HS-5 (cell line): Measurements from ENCODE around the gene MRTFA.
"Not testable (repeated sequence)": the region's sequence is repeated elsewhere in the genome, so short reads cannot be mapped to it uniquely, and the experiment has no call there.

Experiments used
- DNase-seq: peaks from one replicate; pipeline ENCODE4 v3.0.0-alpha.2; 2012; ENCODE audit warnings: low read depth

The MRTFA gene

DNA sequence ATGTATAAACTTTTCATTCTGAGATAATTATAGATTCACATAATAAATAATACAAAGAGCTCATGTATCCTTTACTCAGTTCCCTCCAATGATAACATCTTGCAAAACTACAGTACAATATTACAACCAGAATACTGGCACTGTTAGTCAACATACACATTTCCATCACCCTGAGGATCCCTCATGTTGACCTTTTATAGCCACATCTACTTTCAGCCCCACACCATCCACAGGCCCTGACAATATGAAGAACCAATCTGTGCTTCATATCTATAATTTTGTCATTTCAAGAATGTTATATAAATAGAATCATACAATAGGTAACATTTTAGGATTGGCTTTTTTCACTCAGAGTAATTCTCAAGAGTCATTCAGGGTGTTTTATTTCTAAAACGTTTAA lies 115.5 kb downstream of the MRTFA start:
- DNase-seq, result no peak

DNA sequence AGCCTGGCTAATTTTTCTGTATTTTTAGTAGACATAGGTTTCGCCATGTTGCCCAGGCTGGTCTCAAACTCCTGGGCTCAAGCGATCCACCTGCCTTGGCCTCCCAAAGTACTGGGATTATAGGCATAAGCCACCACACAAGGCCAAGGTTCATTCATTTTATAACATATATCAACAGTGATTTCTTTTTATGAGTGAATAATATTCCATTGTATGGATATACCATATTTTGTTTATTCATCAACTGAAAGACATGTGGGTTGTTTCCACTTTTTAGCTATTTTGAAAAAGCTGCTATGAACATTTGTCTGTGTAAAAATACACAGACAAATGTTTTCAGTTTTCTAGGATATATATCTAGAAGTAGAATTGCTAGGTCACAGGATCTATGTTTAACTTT lies 116.0 kb downstream of the MRTFA start:
- DNase-seq, result no peak

DNA sequence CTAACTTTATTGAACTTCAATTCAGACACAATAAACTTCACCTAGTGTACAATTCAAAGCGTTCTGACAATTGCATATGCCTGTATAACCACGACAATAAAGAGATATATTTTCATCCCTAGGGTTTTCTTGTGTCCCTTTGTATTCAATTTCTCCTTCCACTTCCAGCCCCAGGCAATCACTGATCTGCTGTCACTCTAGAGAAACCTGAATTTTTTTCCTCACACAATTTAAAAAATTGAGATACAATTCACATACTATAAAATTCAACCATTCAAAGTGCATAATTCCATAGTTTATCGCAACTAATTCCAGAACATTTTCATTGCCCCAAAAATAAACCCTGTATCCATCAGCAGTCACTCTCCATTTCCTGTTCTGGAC lies 116.6 kb downstream of the MRTFA start:
- DNase-seq, result no peak

DNA sequence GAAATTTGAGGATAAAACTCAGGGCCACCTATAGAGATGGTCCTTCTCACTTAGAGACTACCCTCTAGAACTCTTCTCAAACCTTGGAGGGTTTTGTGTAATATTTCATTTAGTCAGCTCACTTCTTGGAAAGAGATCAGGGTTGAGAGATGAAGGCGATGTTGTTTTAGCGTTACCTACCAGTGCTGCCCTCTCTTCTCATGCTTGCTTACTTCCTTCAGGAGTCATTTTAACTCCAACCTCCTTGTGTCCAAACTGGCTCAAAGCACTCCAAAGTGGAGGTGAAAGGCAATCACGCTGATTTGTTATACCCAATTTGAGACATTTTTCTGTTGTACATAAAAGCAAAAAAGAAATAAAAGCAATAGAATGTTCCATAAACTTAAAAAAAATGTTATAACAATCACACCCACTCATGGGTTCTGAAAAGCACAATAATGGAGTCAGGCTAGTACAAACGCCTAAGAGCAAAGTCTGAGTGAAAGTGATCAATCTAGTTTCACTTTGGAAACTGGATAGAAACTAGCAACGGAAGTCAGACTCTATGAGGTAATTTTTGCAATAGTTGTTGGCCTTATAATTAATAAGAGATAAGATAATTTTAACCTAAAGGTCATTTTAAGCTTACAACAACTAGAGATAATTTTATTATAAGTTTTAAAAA lies 117.1 kb downstream of the MRTFA start:
- DNase-seq, result no peak

DNA sequence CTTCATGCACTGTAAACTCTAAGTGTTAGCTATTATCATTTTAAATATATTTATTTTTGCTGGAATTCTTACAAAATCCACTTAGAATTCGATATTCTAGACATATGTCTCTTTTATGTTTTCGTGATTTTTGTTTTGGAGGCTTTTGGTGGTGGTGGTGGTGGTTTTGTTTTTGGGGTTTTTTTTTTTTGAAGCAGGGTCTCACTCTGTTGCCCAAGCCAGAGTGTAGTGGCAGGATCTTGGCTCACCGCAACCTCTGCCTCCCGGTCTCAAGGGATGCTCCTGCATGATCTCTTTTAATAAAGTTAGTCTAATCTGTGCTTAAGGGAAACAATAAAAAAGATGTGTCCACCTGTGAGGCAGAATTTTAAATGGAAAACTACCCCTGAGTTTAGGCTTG lies 117.7 kb downstream of the MRTFA start:
- no peak for DNase-seq

DNA sequence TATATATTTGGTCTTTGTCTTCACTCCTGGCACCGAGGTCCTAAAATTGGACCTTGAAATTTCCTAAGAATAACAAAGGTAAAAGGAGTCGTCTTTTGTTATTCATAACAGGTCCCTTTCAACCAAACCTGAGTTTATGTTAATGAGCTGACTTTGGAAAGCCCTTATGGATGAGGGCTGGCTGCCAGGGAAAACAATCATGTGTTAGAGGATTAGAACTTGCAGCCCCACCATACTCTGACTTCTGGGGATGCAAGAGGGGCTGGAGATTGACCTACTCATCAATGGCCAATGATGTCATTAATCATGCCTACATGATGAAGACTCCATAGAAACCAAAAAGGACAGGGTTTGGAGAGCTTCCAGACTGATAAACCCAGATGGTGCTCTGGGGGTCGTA lies 118.9 kb downstream of the MRTFA start:
- no peak for DNase-seq

DNA sequence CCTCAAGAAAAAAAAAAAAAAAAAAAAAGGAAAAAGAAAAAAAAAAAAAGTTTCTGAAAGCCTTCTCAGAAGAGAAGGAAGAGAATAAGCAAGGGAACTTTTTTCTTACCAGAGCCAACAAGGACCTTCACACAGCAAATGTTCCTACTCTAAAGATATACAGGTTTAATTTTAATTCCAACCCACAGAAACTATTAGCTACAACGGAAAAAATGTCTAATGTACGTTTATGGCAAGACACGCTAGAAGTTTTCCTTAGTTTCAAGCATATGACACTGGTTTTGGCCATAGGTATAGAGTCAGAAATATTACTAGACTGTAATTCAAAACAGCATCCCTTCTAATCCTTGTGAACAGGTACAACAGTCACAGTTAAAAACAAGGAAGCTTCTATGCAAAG lies 120.1 kb downstream of the MRTFA start:
- DNase-seq, result no peak

DNA sequence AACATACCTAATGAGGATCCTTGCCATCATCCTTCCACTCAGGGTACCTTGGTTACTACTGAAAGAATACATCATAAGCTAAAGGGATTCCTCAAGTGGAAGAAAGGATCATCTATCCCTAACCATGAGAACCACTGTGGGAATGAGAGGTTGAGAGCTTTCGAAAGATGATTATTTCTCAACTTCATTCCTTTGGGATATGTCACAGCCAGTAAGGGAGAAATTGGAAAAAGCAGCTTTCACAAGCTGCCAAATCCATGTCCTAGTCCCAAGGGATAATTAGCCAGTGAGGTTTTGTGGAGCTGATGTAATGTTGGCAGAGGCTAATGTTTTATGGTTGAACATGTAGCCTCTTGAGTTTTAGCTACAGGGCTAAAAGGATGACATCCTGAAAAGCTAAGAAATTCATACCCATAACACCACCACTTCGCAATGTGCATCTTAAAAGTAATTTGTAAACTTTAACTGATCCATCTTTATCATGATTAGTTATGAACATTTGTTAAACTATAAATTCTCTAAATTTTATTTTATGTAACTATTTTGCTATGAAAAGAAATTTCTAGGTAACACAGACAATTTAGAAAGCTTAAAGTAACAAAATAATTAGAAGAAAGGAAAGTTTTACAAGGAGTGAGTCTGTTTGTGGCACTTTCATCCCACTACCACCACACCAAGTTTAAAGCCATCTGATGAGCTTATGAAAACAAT lies 123.9 kb downstream of the MRTFA start:
- DNase-seq, result peak; percentile 98

DNA sequence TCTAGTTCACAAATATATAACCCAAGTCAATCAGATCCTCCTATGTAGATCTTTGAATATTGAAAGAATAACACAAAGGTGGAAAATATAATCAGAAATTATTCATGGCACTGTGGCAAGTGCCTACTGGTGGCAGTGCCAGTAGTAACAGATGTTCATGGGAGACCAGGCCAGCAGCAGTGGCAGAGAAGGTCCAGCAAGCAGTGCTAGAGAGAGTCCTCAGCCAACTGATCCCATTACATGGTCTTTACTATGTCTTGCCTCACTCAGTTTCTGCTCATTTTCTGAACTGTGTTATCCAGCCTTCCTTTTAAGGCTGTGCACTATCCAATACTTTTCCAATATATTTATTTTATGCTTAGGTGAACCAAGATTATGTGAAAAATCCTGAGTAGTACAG lies 124.9 kb downstream of the MRTFA start:
- no peak for DNase-seq

DNA sequence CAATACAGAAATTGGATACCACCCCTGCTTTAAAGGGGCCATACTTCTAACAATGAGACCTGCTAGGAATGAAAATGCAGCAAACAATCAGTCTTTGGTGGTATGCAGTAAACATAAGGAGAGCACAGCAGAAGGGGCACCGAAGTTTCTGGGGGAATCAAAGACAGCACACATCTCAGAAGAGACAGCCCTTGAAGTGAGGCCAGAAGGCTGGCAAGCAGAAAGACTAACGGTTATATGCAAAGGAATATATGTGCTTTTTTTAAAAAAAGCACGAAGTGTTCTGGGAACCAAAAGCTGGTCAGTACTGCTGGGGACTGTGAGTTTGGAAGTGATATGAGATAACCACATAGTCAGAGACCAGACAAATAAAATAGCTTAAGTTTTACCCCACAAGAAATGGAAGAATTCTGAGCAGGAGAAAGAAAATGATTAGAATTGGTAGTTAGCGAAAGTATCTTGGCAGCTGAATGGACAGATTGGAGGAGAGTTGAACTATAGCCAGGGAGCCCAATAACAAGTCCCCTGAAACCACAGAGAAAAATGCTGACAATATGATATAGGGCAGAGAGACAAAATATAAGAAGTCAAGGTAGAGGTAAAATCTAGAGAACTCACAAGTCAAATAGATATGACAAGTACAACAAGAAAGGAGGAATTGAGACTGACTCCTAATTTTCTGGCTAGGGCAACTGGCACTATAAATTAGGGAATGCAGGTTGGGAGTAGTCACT lies 125.7 kb downstream of the MRTFA start:
- DNase-seq, result no peak

DNA sequence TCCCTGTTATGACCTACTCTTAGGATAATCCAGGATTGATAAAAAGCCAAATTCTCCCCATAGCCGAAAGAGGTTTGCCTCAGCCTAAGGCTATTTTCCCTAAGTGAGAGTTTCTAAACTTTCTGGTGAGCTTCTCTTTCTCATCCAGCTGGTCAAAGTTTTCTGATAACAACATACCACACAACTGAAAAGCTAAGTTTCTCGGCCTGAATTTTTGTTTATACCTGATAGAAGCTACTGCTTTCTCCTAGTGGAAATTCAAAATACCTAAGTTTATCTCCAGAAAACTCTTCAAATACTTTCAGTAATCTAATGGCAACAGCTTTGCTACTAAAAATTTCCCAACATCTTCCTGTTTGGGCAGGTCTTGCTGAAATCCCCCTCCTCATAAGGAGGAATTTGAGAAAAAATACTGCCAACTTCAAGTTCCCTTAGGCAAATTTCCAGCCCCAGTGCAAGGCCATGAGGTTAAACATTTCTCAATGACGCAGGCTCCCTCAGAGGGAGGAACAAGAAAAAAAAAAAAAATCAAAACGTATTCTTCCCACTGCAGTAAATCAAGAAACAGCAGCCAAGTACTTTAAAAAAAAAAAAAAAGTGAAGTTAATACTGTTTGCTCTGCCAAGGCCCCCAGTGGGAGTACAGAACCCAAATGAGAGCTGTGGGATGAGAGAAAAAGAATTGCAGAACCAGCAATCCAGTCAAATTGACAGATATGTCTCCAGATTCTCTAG lies 127.0 kb downstream of the MRTFA start:
- no peak for DNase-seq

DNA sequence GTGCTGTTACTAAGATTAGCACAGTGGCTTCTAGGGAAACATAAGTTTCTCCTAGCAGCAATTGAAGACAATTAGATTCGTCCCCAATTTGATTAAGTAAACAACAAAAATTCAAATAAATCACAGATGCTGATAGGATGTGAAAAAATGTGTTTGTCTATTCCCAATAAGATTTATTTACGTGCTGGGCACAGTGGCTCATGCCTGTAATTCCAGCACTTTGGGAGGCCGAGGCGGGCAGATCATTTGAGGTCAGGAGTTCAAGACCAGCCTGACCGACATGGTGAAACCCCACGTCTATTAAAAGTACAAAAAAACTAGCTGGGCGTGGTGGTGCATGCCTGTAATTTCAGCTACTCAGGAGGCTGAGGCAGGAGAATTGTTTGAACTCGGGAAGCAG lies 128.5 kb downstream of the MRTFA start:
- DNase-seq, result not testable (repeated sequence)

DNA sequence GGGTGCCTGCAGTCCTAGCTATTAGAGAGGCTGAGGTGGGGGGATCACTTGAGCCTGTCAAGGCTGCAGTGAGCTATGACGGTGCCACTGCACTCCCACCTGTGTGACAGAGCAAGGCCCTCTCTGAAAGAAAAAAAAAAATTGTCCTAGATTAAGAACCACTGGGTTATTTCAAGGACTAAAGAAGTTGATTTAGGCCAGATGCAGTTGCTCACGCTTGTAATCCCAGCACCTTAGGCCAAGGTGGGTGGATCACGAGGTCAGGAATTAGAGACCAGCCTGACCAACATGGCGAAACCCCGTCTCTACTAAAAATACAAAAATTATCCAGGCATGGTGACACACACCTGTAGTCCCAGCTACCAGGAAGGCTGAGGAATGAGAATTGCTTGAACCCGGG lies 129.0 kb downstream of the MRTFA start:
- DNase-seq, result no peak

DNA sequence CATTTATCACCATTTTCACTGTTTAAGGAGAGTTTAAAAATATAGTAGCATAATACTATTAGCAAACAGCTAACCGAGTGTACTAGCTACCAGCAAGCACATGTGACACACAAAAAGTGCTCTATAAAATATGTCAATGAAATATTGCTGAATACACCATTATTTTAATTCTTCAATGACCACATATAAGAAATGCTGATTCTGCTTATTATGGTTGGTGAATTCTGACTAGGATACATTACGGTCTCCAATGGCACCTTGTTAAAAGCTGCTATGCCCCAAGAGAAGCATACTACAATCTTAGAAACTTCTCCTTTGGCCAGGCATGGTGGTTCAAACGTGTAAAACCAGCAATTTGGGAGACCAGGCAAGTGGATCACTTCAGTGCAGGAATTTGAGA lies 129.8 kb downstream of the MRTFA start:
- no peak for DNase-seq

DNA sequence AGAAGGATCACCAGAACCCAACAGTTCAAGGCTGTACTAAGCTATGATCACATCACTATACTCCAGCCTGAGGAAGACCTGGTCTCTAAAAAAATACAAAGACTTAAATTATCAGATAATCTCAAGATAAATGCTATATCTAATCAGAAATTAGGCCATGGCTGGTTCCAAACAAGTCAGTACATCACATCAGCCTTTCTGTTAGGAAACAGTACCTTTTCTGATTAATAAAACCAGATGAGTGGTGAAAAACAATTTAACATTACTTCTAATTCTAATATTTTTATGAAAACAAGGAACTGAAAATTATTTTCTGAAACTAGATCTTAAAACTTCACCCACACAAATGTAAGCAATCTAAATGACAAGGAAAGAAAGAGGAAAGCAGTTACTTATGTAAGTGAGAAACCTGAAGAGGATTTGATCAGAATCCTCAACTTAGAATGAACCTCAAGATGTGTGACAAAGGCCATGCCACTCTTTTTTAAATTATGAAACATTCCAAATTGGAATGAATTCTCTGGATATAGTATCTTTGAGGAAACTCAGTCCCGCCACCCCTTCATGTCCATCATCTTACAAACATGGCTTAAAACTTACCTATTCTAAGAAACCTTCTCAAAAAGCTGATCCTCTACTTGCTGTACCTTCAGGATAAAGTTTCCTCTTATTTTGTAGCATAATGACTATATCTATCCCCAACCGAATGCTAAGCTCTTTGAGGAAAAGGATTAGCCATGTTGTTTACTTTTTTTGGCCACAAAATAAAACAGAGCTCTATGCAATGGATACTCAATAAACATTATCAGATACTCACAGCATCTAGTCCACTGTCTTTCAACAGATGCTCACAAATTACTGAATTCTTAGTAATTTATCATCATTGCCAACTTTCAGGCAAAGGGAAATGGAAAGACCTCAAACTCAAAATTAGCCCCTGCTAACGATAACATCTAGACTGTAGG lies 132.0 kb downstream of the MRTFA start:
- no peak for DNase-seq

DNA sequence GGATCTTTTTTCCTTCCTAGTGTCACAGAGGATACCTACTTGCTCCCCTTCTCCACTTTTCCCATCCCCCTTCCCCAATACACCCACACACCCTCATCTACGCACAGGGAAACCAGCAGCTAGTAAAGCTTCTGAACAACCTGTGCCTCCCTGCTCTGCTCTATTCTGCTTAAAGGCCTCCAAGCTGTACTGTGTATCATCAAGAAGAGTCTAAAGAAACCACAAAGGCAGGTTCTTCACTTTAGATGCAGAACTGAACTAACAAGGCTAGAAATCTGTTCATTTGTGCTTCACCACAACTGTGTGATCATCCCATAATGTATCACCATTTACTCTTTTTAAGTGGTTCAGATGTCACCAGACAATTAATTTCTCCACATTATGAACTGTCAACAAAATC lies 133.6 kb downstream of the MRTFA start:
- no peak for DNase-seq

DNA sequence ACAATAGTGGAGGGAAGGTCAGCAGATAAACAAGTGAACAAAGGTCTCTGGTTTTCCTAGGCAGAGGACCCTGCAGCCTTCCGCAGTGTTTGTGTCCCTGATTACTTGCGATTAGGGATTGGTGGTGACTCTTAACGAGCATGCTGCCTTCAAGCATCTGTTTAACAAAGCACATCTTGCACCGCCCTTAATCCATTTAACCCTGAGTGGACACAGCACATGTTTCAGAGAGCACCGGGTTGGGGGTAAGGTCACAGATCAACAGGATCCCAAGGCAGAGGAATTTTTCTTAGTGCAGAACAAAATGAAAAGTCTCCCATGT lies 136.1 kb downstream of the MRTFA start:
- DNase-seq, result not testable (repeated sequence)

DNA sequence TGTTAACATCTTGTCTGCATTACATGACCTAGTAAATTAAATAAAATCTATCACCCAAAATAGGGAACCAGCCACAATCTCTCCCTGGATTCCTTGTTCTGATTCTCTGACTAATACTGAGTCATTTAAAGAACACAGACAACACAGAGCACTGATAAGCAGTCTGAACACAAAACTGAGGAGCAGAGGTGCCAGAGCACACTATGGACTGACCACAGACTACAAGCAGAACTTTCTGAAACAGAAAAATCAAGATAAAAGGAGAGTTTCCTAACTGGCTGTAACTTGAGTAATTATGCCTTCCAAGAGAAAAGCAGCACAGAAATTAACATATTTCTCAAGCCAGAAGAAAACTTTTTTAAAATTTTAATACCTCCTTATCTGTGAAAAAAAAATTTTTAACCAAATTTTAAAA lies 137.3 kb downstream of the MRTFA start:
- peak; percentile 96 for DNase-seq

DNA sequence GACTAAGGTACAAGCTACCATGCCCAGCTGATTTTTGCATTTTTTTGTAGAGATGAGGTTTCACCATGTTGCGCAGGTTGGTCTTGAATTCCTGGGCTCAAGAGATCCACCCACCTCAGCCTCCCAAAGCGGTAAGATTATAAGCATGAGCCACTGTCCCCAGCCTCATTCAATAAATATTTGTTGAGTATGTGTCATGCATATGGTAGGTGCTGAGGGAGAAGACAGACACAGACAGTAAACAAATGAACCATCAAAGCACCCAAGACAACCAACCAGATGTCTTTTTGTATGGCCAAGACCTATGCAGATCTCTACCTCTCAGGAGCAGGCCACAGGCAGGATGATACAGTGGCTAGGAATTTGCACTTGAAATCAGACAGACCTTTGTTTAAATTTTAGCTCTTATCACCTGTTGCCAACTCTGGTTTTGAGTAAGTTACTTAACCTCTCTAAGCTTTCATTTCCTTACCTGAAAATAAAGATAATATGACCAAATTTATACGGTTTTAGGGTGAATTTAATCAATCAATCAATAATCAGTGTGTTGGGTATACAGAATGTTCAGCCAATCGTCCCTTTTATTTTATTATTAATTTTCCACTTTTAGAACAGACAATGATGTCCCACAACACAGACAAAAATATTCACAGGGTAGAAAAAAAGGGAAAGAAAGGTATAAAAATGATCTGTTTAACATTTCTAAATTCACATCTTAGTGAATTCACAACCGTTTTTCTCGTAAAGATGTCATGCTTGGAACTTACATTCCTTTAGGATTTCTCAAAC lies 137.9 kb downstream of the MRTFA start:
- peak; percentile 95 for DNase-seq

DNA sequence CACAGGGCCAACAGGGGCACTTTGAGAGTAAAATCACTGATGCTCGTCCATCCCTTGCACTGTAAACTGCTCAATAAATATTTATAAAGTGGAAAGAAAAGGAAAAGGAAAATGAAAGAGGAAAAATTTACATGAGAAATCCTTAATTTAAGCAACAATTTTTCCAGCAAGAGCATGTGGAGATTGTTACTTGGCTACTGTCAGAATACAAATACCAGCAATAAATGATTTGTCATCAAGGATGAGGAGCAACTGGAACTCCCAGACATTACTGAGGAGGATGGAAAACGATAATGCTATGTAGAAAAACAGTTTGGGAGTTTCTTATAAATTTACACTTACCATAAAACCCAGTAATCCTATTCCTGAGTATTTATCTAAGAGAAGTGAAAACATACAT lies 143.1 kb downstream of the MRTFA start:
- no peak for DNase-seq
